ENCODE results near the gene CHD2. TPM values are rescaled to one million over a fixed set of nuclear protein-coding genes. Genes with fewer than 3 reads are reported as not detected.
"Not testable (repeated sequence)": the region's sequence is repeated elsewhere in the genome, so short reads cannot be mapped to it uniquely, and the experiment has no call there.

CHD2 gene
- total RNA-seq, 1 donor from 2014 or later = 167 TPM

- no peak for DNase-seq (ENCODE audit: low spot score)
- ATAC-seq = no peak
- intact Hi-C loops (cut with DNase I) = no loop called here
Measured at GRCh38 chr15:93051236-93052089, 151.3 kb downstream of the CHD2 start.

GRCh38 chr15:93052090-93052879 is 152.2 kb downstream of the CHD2 start:
- ATAC-seq = no peak
- no peak for DNase-seq (ENCODE audit: low spot score)
- intact Hi-C loops (cut with DNase I) = no loop called here

- DNase-seq (ENCODE audit: low spot score) (no peak), ATAC-seq (no peak)
- intact Hi-C loops (cut with DNase I) = no loop called here
Measured at GRCh38 chr15:93055211-93055610, 155.1 kb downstream of the CHD2 start.

GRCh38 chr15:93056836-93057235 is 156.7 kb downstream of the CHD2 start:
- no peak for DNase-seq (ENCODE audit: low spot score)

GRCh38 chr15:93057618-93058017 is 157.5 kb downstream of the CHD2 start:
- no peak for ATAC-seq
- intact Hi-C loops (cut with DNase I) = no loop called here
- no peak for DNase-seq (ENCODE audit: low spot score)

More at GRCh38 chr15:93056836-93057235, 156.7 kb downstream of the CHD2 start:
- ATAC-seq = no peak
- intact Hi-C loops (cut with DNase I) = no loop called here

GRCh38 chr15:93058128-93058527 is 158.0 kb downstream of the CHD2 start:
- intact Hi-C loops (cut with DNase I) = no loop called here
- ATAC-seq (no peak), DNase-seq (ENCODE audit: low spot score) (no peak)

- intact Hi-C loops (cut with DNase I) = no loop called here
- DNase-seq (ENCODE audit: low spot score) (no peak), ATAC-seq (no peak)
Measured at GRCh38 chr15:93058904-93059427, 158.8 kb downstream of the CHD2 start.

GRCh38 chr15:93059442-93059841 is 159.3 kb downstream of the CHD2 start:
- DNase-seq (ENCODE audit: low spot score) (no peak), ATAC-seq (no peak)
- intact Hi-C loops (cut with DNase I) = no loop called here

GRCh38 chr15:93060336-93061248 is 160.5 kb downstream of the CHD2 start:
- intact Hi-C loops (cut with DNase I) = no loop called here
- no peak for DNase-seq (ENCODE audit: low spot score)
- peak; percentile 36 for ATAC-seq

GRCh38 chr15:93062628-93063261 is 162.6 kb downstream of the CHD2 start:
- intact Hi-C loops (cut with DNase I); DNase-seq (ENCODE audit: low spot score): not testable (repeated sequence)
- peak; percentile 16 for ATAC-seq

GRCh38 chr15:93063262-93063671 is 163.1 kb downstream of the CHD2 start:
- DNase-seq (ENCODE audit: low spot score) = no peak
- ATAC-seq = no peak
- intact Hi-C loops (cut with DNase I) = no loop called here

- intact Hi-C loops (cut with DNase I) = no loop called here
- ATAC-seq = no peak
- DNase-seq (ENCODE audit: low spot score) = no peak
Measured at GRCh38 chr15:93063796-93064690, 163.9 kb downstream of the CHD2 start.

- DNase-seq (ENCODE audit: low spot score) (no peak), ATAC-seq (no peak)
- intact Hi-C loops (cut with DNase I) = no loop called here
Measured at GRCh38 chr15:93065641-93066045, 165.5 kb downstream of the CHD2 start.

GRCh38 chr15:93066224-93066681 is 166.1 kb downstream of the CHD2 start:
- DNase-seq (ENCODE audit: low spot score) = no peak
- no peak for ATAC-seq
- intact Hi-C loops (cut with DNase I) = no loop called here

- DNase-seq (ENCODE audit: low spot score) (no peak), ATAC-seq (peak; percentile 49)
- intact Hi-C loops (cut with DNase I) = no loop called here
Measured at GRCh38 chr15:93066834-93067648, 166.9 kb downstream of the CHD2 start.

- intact Hi-C loops (cut with DNase I) = no loop called here
- ATAC-seq (no peak), DNase-seq (ENCODE audit: low spot score) (no peak)
Measured at GRCh38 chr15:93067649-93068085, 167.5 kb downstream of the CHD2 start.

Data from sciatic nerve (tissue), 2 donors.